Gastroesophageal sphincter (tissue), 3 donors: ENCODE results near the gene GGN.

Source experiments
- POLR2AphosphoS5 ChIP-seq: sonication (generic); formaldehyde crosslinking; IDR thresholded peaks from one replicate; pipeline ENCODE4 v1.6.1; 2017; ENCODE audit warnings: antibody characterized with exemption
- TF ChIP-seq, protein P1 (sequence below), 4 experiments: fragments of 200-600 bp in 2 of 4; fragments of 450-650 bp in 2 of 4; sonication (generic) in 1 of 4; IDR thresholded peaks; one replicate each; pipeline ENCODE4 v1.5.1; 2017 to 2019; ENCODE audit warnings: antibody characterized with exemption in 4 of 4, mild to moderate bottlenecking in 2 of 4, moderate library complexity in 2 of 4

DNA sequence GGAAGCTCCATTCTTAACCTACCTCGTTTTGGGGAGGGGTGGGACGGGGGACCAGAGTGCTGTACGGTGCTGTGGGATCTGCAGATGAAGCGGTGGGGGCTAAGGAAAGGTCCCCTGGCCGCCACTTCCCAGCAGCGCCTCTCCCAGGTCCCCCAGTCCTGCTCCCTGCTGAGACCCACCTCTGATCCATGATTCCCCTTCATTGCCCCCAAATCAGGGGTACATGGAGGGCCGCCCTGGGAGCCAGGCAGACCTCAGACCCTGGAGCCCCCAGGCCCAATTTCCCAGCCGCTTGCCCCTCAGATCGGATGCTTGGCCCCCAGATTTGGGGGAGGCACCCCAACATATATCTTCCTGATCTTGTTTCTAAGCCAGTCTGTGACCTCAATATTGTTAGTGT, 11.2 kb upstream of the GGN start:
- TF ChIP-seq, protein P1, sequence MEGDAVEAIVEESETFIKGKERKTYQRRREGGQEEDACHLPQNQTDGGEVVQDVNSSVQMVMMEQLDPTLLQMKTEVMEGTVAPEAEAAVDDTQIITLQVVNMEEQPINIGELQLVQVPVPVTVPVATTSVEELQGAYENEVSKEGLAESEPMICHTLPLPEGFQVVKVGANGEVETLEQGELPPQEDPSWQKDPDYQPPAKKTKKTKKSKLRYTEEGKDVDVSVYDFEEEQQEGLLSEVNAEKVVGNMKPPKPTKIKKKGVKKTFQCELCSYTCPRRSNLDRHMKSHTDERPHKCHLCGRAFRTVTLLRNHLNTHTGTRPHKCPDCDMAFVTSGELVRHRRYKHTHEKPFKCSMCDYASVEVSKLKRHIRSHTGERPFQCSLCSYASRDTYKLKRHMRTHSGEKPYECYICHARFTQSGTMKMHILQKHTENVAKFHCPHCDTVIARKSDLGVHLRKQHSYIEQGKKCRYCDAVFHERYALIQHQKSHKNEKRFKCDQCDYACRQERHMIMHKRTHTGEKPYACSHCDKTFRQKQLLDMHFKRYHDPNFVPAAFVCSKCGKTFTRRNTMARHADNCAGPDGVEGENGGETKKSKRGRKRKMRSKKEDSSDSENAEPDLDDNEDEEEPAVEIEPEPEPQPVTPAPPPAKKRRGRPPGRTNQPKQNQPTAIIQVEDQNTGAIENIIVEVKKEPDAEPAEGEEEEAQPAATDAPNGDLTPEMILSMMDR (IDR thresholded peaks at IDR 0.05): no peak
- TF ChIP-seq POLR2AphosphoS5: no peak
